OCI-LY1 (cell line): Measurements from ENCODE around the gene PDE1C.

Source experiments
- H2AFZ ChIP-seq: fragments of 200-600 bp; sonication (generic), shearing (Covaris generic); 2 replicates; pipeline ENCODE4 v1.6.0; 2014; ENCODE audit warnings: antibody characterized with exemption, mild to moderate bottlenecking, low read length
- H3F3A ChIP-seq: fragments of 200-600 bp; sonication (generic), shearing (Covaris generic); 2 replicates; pipeline ENCODE4 v1.6.0; 2014; ENCODE audit warnings: mild to moderate bottlenecking, antibody characterized with exemption, low read length, moderate library complexity; ENCODE audit not compliant: insufficient read depth
- H3K27ac ChIP-seq: fragments of 200-600 bp; sonication (generic); 2 replicates; pipeline ENCODE4 v1.5.1; 2014; ENCODE audit warnings: low read length, mixed run types, mild to moderate bottlenecking, low read depth; ENCODE audit not compliant: poor library complexity, severe bottlenecking
- H3K27me3 ChIP-seq: fragments of 200-600 bp; sonication (generic); 2 replicates; pipeline ENCODE4 v1.6.0; 2014; ENCODE audit warnings: antibody characterized with exemption, mild to moderate bottlenecking, low read length, moderate library complexity; ENCODE audit not compliant: insufficient read depth
- H3K36me3 ChIP-seq: fragments of 200-600 bp; sonication (generic); 2 replicates; pipeline ENCODE4 v1.6.1; 2014; ENCODE audit warnings: mild to moderate bottlenecking, antibody characterized with exemption, low read length, moderate library complexity, mixed read lengths; ENCODE audit not compliant: insufficient read depth
- H3K4me1 ChIP-seq: fragments of 200-600 bp; sonication (generic); 2 replicates; pipeline ENCODE4 v1.5.1; 2014; ENCODE audit warnings: mild to moderate bottlenecking, low read length, moderate library complexity; ENCODE audit not compliant: insufficient read depth, severe bottlenecking
- H3K4me2 ChIP-seq: fragments of 200-600 bp; sonication (generic), shearing (Covaris generic); 2 replicates; pipeline ENCODE4 v1.6.1; 2014; ENCODE audit warnings: low read length
- H3K4me3 ChIP-seq: fragments of 200-600 bp; sonication (generic); 2 replicates; pipeline ENCODE4 v1.5.1; 2014; ENCODE audit warnings: low read length, low read depth, mild to moderate bottlenecking, mixed read lengths; ENCODE audit not compliant: poor library complexity, severe bottlenecking
- H3K79me2 ChIP-seq: fragments of 200-600 bp; shearing (Covaris generic); 2 replicates; pipeline ENCODE4 v1.6.1; 2016; ENCODE audit warnings: mixed run types, low read length, mixed read lengths; ENCODE audit not compliant: insufficient read depth
- H3K9ac ChIP-seq: fragments of 200-600 bp; sonication (generic), shearing (Covaris generic); 2 replicates; pipeline ENCODE4 v1.6.1; 2014; ENCODE audit warnings: mild to moderate bottlenecking, low read length, mixed read lengths
- H3K9me2 ChIP-seq: fragments of 200-600 bp; sonication (generic), shearing (Covaris generic); 2 replicates; pipeline ENCODE4 v1.6.1; 2014; ENCODE audit warnings: low read depth, mild to moderate bottlenecking, low read length, mixed read lengths
- H3K9me3 ChIP-seq: fragments of 200-600 bp; shearing (Covaris generic); 2 replicates; pipeline ENCODE4 v1.6.1; 2014; ENCODE audit warnings: low read length, mixed read lengths
- H4K20me1 ChIP-seq: fragments of 200-600 bp; sonication (generic), shearing (Covaris generic); 2 replicates; pipeline ENCODE4 v1.6.0; 2016; ENCODE audit warnings: mild to moderate bottlenecking, low read length; ENCODE audit not compliant: insufficient read depth
- EZH2 ChIP-seq: fragments of 200-600 bp; sonication (generic), shearing (Covaris generic); IDR thresholded peaks from 2 replicates; pipeline ENCODE4 v1.8.0; 2017; ENCODE audit warnings: borderline replicate concordance, mixed run types, mild to moderate bottlenecking, antibody characterized with exemption, low read length, moderate library complexity, mixed read lengths
- TF ChIP-seq, protein P1 (sequence below): fragments of 200-600 bp; sonication (generic), shearing (Covaris generic); IDR thresholded peaks from 2 replicates; pipeline ENCODE4 v1.5.1; 2017; ENCODE audit warnings: mild to moderate bottlenecking, antibody characterized with exemption, low read length, moderate library complexity, mixed read lengths

Gene PDE1C

DNA sequence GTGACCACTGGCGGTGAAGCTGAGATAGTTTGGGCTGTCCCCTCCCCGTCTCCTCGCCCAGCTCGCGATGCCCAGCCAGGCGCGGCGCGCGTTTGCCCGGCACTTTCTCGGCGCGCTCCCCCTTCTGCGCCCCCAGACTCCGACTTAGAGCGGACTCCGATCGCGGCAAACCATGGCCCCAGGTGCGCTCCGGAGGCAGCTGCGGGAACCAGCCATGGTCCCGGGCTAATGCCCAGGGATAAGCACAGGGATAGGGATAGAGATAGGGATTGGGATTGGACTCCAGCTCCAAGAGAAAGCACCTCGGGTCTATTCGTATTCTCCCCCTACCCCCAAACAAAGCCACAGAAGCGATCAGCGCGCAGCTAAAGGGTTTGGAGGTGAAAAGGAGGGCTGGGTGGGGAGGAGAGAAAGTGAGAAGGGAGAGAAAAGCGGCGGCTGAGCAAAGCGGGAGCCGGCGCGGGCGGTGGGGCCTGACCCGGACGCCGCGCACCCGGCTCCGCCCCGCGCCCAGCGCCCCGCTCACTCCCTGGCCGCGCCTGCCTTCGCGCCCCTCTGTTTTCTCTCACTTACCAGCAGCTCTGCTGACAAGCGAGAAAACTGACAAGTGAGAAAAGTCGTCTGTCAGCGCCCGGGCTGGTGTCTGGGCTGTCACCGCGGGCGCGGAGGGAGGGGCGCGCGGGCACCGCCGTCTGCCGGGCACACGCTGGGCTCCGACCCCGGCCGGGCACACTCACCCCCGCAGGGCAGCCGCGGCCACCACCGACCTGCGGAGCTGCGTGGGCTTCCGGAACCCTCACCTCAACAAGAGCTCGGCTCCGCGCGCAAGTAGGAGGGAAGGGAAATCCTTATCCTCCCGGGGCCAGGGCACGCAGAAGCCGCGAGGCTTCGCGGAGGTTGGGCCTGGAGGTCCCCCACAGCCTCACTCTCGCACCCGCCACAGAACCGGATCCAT lies at the start of gene PDE1C:
PDE1C (minus strand) TSS at position 2 of the 955 bp plus-strand sequence.
- no peak within 1 kb of the TSS for H3K9ac ChIP-seq
- H3K4me2 ChIP-seq = no peak within 1 kb of the TSS
- H3K27me3 ChIP-seq = no peaks in the 10 kb centered on the region
- H3F3A ChIP-seq = no peaks in the 10 kb centered on the region
- no peak within 1 kb of the TSS for H2AFZ ChIP-seq
- no peak within 1 kb of the TSS for H3K27ac ChIP-seq
- TF ChIP-seq EZH2 = no peak
- TF ChIP-seq, protein P1, sequence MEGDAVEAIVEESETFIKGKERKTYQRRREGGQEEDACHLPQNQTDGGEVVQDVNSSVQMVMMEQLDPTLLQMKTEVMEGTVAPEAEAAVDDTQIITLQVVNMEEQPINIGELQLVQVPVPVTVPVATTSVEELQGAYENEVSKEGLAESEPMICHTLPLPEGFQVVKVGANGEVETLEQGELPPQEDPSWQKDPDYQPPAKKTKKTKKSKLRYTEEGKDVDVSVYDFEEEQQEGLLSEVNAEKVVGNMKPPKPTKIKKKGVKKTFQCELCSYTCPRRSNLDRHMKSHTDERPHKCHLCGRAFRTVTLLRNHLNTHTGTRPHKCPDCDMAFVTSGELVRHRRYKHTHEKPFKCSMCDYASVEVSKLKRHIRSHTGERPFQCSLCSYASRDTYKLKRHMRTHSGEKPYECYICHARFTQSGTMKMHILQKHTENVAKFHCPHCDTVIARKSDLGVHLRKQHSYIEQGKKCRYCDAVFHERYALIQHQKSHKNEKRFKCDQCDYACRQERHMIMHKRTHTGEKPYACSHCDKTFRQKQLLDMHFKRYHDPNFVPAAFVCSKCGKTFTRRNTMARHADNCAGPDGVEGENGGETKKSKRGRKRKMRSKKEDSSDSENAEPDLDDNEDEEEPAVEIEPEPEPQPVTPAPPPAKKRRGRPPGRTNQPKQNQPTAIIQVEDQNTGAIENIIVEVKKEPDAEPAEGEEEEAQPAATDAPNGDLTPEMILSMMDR = no peak
- no peaks in the 10 kb centered on the region for H3K79me2 ChIP-seq
- H3K4me1 ChIP-seq = no peaks in the 10 kb centered on the region
- no peaks in the 10 kb centered on the region for H3K9me2 ChIP-seq
- H3K36me3 ChIP-seq = no peaks in the 10 kb centered on the region
- no peaks in the 10 kb centered on the region for H3K9me3 ChIP-seq
- H3K4me3 ChIP-seq = no peak within 1 kb of the TSS
- H4K20me1 ChIP-seq = no peaks in the 10 kb centered on the region

DNA sequence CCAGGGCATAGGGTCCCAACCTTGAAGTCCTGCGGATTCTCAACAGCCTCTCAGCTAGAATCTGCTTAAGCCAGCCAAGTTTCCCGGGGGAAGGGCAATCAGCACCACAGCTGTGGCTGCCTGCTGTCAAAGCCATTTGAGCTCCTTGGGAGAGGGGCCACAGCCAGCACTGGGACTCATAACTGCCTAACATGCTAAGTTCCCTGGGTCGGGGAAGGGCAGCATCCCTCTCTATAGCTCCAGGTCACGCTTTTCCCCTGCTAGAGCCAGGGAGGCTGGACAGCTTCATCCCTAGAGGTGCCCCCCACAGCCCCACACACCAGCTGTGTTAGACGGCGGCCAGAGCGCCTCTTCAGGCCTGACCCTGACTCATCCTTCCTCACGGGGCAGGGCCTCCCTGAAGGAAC lies 49.6 kb upstream of the PDE1C start:
- no peak overlapping the region for H3K9ac ChIP-seq
- no peaks in the 10 kb centered on the region for H3K27me3 ChIP-seq
- H3K4me3 ChIP-seq = no peak overlapping the region
- H3K79me2 ChIP-seq = no peaks in the 10 kb centered on the region
- H3K4me2 ChIP-seq = no peak overlapping the region
- H3K4me1 ChIP-seq = no peaks in the 10 kb centered on the region
- TF ChIP-seq, protein P1 = no peak
- TF ChIP-seq EZH2 = no peak
- H3K9me3 ChIP-seq = no peaks in the 10 kb centered on the region
- H3K36me3 ChIP-seq = no peaks in the 10 kb centered on the region
- no peaks in the 10 kb centered on the region for H3K9me2 ChIP-seq
- H3K27ac ChIP-seq = no peak overlapping the region
- no peaks in the 10 kb centered on the region for H4K20me1 ChIP-seq
- no peak overlapping the region for H2AFZ ChIP-seq
- no peaks in the 10 kb centered on the region for H3F3A ChIP-seq

DNA sequence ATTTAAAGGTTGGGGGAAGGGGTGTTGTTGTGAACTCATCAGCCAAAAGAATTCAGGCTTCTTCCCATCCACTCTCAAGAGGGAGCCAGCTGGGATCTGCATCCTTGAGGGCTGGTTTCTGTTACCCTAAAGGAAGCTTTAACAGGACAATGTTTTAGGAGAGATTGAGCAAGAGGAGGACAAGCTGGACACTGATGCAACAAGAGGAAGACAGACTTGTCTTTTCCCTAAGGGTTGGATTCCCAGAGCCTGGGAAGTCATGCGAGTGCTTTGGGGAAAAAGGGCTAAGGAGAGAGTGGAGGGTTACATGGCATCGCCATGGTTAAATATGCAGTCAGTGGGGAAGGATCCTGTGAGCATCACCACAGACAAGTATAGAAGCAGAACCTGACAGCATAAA lies 47.6 kb upstream of the PDE1C start:
- H2AFZ ChIP-seq = no peak overlapping the region
- TF ChIP-seq EZH2 = no peak
- TF ChIP-seq, protein P1 = no peak

More for the DNA sequence above, 47.6 kb upstream of the PDE1C start:
- H3K9me2 ChIP-seq = no peaks in the 10 kb centered on the region; the same call in 1 of the 2 replicates
- H3K4me1 ChIP-seq = no peaks in the 10 kb centered on the region
- H3F3A ChIP-seq = no peaks in the 10 kb centered on the region
- no peaks in the 10 kb centered on the region for H4K20me1 ChIP-seq
- H3K27ac ChIP-seq = no peak overlapping the region
- no peak overlapping the region for H3K4me2 ChIP-seq
- H3K9me3 ChIP-seq = peaks cover 2% of the 10 kb centered on the region; the same call in 1 of the 2 replicates
- no peaks in the 10 kb centered on the region for H3K27me3 ChIP-seq
- H3K4me3 ChIP-seq = no peak overlapping the region
- H3K9ac ChIP-seq = no peak overlapping the region
- H3K36me3 ChIP-seq = no peaks in the 10 kb centered on the region
- H3K79me2 ChIP-seq = no peaks in the 10 kb centered on the region
